ENCODE data around the gene FSTL4. TPM values are rescaled to one million over a fixed set of nuclear protein-coding genes. Genes with fewer than 3 reads are reported as not detected.

Gene FSTL4
- total and polyA plus RNA-seq, 5 experiments from 2014 or later: 1.5 to 1.6 TPM; not detected in 3

DNA sequence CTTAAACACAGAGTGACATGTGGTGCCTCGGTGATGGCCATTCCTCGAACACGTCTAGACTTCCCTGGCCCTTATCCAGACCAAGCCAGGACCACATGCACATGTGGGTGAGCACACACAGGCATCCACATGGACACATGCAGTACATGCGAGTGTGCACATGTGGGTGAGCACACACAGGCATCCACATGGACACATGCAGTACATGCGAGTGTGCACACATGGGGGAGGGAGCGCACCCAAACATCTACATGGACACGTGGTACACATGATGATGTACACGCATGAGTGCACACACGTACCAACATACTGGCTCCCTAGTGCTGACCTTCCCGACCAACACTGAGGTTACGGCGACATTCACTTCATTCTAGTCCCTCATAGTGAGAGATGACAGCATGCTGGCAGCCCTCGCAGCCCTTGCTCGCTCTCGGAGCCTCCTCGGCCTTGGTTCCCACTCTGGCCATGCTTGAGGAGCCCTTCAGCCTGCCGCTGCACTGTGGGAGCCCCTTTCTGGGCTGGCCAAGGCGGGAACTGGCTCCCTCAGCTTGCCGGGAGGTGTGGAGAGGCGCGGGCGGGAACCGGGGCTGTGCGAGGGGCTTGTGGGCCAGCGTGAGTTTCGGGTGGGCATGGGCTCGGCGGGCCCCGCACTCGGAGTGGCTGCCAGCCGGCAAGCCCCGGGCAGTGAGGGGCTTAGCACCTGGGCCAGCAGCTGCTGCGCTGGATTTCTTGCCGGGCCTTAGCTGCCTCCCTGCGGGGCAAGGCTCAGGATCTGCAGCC is 373.7 kb downstream of the FSTL4 start:
- H3K27me3 Mint-ChIP-seq: no peaks in the 10 kb centered on the region
- no peaks in the 10 kb centered on the region for H3K9me3 Mint-ChIP-seq
- POLR2A ChIA-PET: no interaction called here
- ATAC-seq (no peak), DNase-seq (no peak)
- H3K36me3 Mint-ChIP-seq: no peaks in the 10 kb centered on the region
- H3K4me1 Mint-ChIP-seq: peaks cover 0 to 5% (median 2%) of the 10 kb centered on the region in 4 donors
- H3K27ac Mint-ChIP-seq: no peak overlapping the region
- H3K4me3 Mint-ChIP-seq: no peak overlapping the region

GRCh38 chr5:133236976-133237375 is 375.4 kb downstream of the FSTL4 start:
- H3K27me3 Mint-ChIP-seq: no peaks in the 10 kb centered on the region
- no peak for ATAC-seq
- POLR2A ChIA-PET: no interaction called here
- H3K36me3 Mint-ChIP-seq: no peaks in the 10 kb centered on the region
- peak overlapping the region in 1 of 10 donors; percentile 79 for H3K27ac Mint-ChIP-seq
- no peaks in the 10 kb centered on the region for H3K9me3 Mint-ChIP-seq
- H3K4me1 Mint-ChIP-seq: peaks cover 0 to 3% (median 0%) of the 10 kb centered on the region in 4 donors
- DNase-seq: no peak
- H3K4me3 Mint-ChIP-seq: no peak overlapping the region

DNA sequence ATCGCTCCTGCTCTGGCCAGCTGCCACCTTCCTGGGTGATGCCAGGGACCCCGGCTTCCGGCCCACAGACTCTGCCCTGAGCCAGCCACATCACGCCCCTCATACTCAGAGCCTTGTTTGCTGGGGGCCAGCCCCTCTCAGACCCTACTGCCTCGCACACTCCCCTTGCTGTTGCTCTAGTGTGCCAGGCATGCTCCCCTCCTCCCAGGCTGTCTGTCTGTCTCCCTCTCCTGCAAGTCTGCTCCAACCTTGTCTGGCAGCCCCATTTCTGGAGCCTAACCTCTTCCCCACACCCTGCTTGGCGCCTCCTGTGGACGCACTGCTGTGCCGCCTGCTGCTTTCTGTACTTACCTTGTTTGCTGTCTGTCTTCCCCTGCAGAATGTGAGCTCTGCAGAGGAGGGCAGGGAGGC is 375.8 kb downstream of the FSTL4 start:
- Mint-ChIP-seq H3K27me3 (no peaks in the 10 kb centered on the region), H3K36me3 (no peaks in the 10 kb centered on the region), H3K9me3 (no peaks in the 10 kb centered on the region), H3K4me1 (peaks cover 0 to 3% (median 0%) of the 10 kb centered on the region in 4 donors), H3K4me3 (no peak overlapping the region), H3K27ac (peak overlapping the region in 3 of 10 donors; percentile 19 to 79 (median 61))
- DNase-seq (no peak), ATAC-seq (no peak)
- POLR2A ChIA-PET: no interaction called here

GRCh38 chr5:133235696-133236426 is 376.5 kb downstream of the FSTL4 start:
- ATAC-seq (no peak), DNase-seq (no peak)
- Mint-ChIP-seq H3K36me3 (no peaks in the 10 kb centered on the region), H3K4me1 (peaks cover 0 to 3% (median under 1%) of the 10 kb centered on the region in 4 donors), H3K4me3 (no peak overlapping the region), H3K27ac (peak overlapping the region in 2 of 10 donors; percentile 19 to 61), H3K9me3 (no peaks in the 10 kb centered on the region), H3K27me3 (no peaks in the 10 kb centered on the region)
- POLR2A ChIA-PET: interaction anchor here (0.7 kb wide), 1 partner anchor 24 kb away, joined by 6 read pairs; no protein-coding TSS in a partner anchor

DNA sequence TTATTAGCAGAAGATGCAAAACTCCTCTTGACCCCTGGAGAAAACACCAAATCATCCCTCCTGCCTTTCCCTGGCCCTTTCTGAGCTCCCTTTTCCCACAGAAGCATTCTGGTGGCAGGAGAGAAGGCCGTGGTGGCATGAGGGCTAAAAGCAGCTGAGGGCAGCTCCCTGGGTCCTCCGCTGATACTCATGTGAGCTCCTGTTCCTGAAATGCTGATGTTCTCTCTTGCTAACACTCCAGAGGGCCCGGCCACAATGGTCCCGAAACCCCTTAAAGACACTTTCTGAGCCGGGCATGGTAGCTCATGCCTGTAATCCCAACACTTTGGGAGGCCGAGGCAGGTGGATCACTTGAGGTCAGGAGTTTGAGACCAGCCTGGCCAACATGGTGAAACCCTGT is 377.4 kb downstream of the FSTL4 start:
- H3K9me3 Mint-ChIP-seq: no peaks in the 10 kb centered on the region
- POLR2A ChIA-PET: no interaction called here
- peaks cover 0 to 5% (median 1%) of the 10 kb centered on the region in 4 donors for H3K4me1 Mint-ChIP-seq
- ATAC-seq (no peak), DNase-seq (no peak)
- H3K27me3 Mint-ChIP-seq: no peaks in the 10 kb centered on the region
- no peaks in the 10 kb centered on the region for H3K36me3 Mint-ChIP-seq
- no peak overlapping the region for H3K27ac Mint-ChIP-seq
- H3K4me3 Mint-ChIP-seq: no peak overlapping the region

GRCh38 chr5:133234273-133234672 is 378.1 kb downstream of the FSTL4 start:
- Mint-ChIP-seq H3K27me3 (no peaks in the 10 kb centered on the region), H3K4me1 (peaks cover 0 to 5% (median 0%) of the 10 kb centered on the region in 4 donors), H3K9me3 (no peaks in the 10 kb centered on the region), H3K36me3 (no peaks in the 10 kb centered on the region), H3K4me3 (no peak overlapping the region), H3K27ac (peak overlapping the region in 1 of 10 donors; percentile 65)
- POLR2A ChIA-PET: no interaction called here
- no peak for ATAC-seq
- no peak for DNase-seq

- POLR2A ChIA-PET: no interaction called here
- H3K27ac Mint-ChIP-seq: peak overlapping the region in 1 of 10 donors; percentile 77
- peaks cover 0 to 5% (median 0%) of the 10 kb centered on the region in 4 donors for H3K4me1 Mint-ChIP-seq
- H3K9me3 Mint-ChIP-seq: no peaks in the 10 kb centered on the region
- ATAC-seq (no peak), DNase-seq (no peak)
- H3K27me3 Mint-ChIP-seq: no peaks in the 10 kb centered on the region
- H3K36me3 Mint-ChIP-seq: no peaks in the 10 kb centered on the region
- H3K4me3 Mint-ChIP-seq: no peak overlapping the region
These were observed 378.7 kb downstream of the FSTL4 start for GRCh38 chr5:133233616-133234015.

DNA sequence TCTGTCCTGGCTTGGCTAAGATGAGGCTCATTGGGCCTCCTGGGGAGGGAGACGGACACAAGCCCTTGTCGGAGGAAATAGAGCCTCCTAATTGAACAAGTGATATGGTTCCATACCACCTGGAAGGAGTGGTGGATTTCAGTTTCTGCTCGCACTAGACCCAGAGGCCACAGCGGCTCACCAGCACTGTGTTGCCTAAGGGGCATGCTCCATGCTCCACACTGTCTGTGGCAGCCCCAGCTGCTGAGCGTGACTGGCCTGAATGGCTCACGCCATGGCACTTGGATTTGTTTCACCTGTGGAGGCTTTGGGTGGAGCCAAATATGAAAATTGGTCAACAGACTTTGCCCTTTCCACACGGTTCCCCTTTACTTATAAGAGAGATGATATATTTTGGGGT is 379.4 kb downstream of the FSTL4 start:
- POLR2A ChIA-PET: no interaction called here
- ATAC-seq (no peak), DNase-seq (no peak)
- Mint-ChIP-seq H3K4me1 (peaks cover 0 to 5% (median 0%) of the 10 kb centered on the region in 4 donors), H3K9me3 (no peaks in the 10 kb centered on the region), H3K27ac (no peak overlapping the region), H3K27me3 (no peaks in the 10 kb centered on the region), H3K4me3 (no peak overlapping the region), H3K36me3 (no peaks in the 10 kb centered on the region)

DNA sequence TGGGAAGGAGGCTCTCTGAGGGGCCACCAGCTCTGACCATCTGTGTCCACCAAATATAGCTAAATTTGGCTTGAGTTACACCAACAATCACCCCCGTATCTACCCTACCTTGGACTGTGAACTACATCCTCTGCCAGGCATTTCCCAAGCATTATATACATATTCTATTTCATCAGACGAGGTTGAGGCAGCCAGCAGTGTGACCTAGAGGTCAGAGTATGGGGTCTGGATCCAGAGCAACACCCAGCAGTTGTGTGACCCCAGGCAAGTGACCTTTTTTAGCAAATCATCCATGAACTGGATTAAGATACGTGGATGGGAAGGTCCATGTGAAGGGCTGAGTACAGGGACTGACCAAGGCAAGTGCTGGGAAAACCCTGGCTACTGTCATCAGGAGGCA is 379.9 kb downstream of the FSTL4 start:
- POLR2A ChIA-PET: no interaction called here
- DNase-seq (no peak), ATAC-seq (no peak)
- Mint-ChIP-seq H3K9me3 (no peaks in the 10 kb centered on the region), H3K27ac (no peak overlapping the region), H3K36me3 (no peaks in the 10 kb centered on the region), H3K4me1 (peaks cover 0 to 5% (median 0%) of the 10 kb centered on the region in 4 donors), H3K27me3 (no peaks in the 10 kb centered on the region), H3K4me3 (no peak overlapping the region)

- DNase-seq (no peak), ATAC-seq (no peak)
- no peak overlapping the region for H3K4me3 Mint-ChIP-seq
- H3K36me3 Mint-ChIP-seq: no peaks in the 10 kb centered on the region
- H3K27ac Mint-ChIP-seq: peak overlapping the region in 1 of 10 donors; percentile 17
- POLR2A ChIA-PET: no interaction called here
- no peaks in the 10 kb centered on the region for H3K9me3 Mint-ChIP-seq
- no peaks in the 10 kb centered on the region for H3K27me3 Mint-ChIP-seq
- peaks cover 0 to 5% (median 0%) of the 10 kb centered on the region in 4 donors for H3K4me1 Mint-ChIP-seq
These were observed 380.3 kb downstream of the FSTL4 start for GRCh38 chr5:133232011-133232410.

GRCh38 chr5:133230823-133231578 is 381.3 kb downstream of the FSTL4 start:
- Mint-ChIP-seq H3K9me3 (no peaks in the 10 kb centered on the region), H3K27ac (peak overlapping the region in 1 of 10 donors; percentile 26), H3K27me3 (peaks cover 0 to 2% (median 0%) of the 10 kb centered on the region in 5 donors), H3K36me3 (no peaks in the 10 kb centered on the region), H3K4me3 (no peak overlapping the region), H3K4me1 (peaks cover 0 to 5% (median 0%) of the 10 kb centered on the region in 4 donors)
- no peak for ATAC-seq
- no peak for DNase-seq
- POLR2A ChIA-PET: no interaction called here

GRCh38 chr5:133229931-133230664 is 382.2 kb downstream of the FSTL4 start:
- ATAC-seq: no peak
- Mint-ChIP-seq H3K4me1 (peaks cover 0 to 7% (median 0%) of the 10 kb centered on the region in 4 donors), H3K27ac (no peak overlapping the region), H3K27me3 (peaks cover 0 to 2% (median 0%) of the 10 kb centered on the region in 5 donors), H3K36me3 (no peaks in the 10 kb centered on the region), H3K9me3 (no peaks in the 10 kb centered on the region), H3K4me3 (no peak overlapping the region)
- no peak for DNase-seq
- POLR2A ChIA-PET: no interaction called here
